VCaP (cell line): ENCODE results near the gene MLN.

Experiments
- H3K27ac ChIP-seq: fragments of 450-650 bp; 2 replicates; pipeline ENCODE4 v1.5.1; 2017
- CTCF ChIP-seq: fragments of 450-650 bp; conservative IDR thresholded peaks from 2 replicates; pipeline ENCODE4 v1.5.1; 2017; ENCODE audit warnings: mild to moderate bottlenecking, moderate library complexity

MLN gene

GRCh38 chr6:33803571-33804053, at the start of gene MLN:
Gene MLN, minus strand, starts transcription at chr6:33804003. Its CDS starts 2,840 bp downstream, at chr6:33801163.
- H3K27ac ChIP-seq: no peak within 1 kb of the TSS
- no peak for TF ChIP-seq CTCF

- no peak overlapping the region for H3K27ac ChIP-seq
- no peak for TF ChIP-seq CTCF
These were observed 49.2 kb upstream of the MLN start for GRCh38 chr6:33853026-33853425.

GRCh38 chr6:33851959-33852358, 48.2 kb upstream of the MLN start:
- no peak overlapping the region for H3K27ac ChIP-seq
- TF ChIP-seq CTCF: peak; percentile 79

- TF ChIP-seq CTCF: no peak
- H3K27ac ChIP-seq: no peak overlapping the region
These were observed 47.2 kb upstream of the MLN start for GRCh38 chr6:33850869-33851541.

- no peak for TF ChIP-seq CTCF
These were observed 46.5 kb upstream of the MLN start for GRCh38 chr6:33850296-33850695.

GRCh38 chr6:33849500-33850075, 45.8 kb upstream of the MLN start:
- no peak for TF ChIP-seq CTCF
- no peak overlapping the region for H3K27ac ChIP-seq

More at GRCh38 chr6:33850296-33850695, 46.5 kb upstream of the MLN start:
- no peak overlapping the region for H3K27ac ChIP-seq

- no peak for TF ChIP-seq CTCF
- H3K27ac ChIP-seq: no peak overlapping the region
These were observed 44.7 kb upstream of the MLN start for GRCh38 chr6:33848484-33848883.
